Stimulated activated naive CD8-positive, alpha-beta T cell treated with anti-CD3 and anti-CD28 coated beads, Interleukin-15, Interleukin-2, amounts not matched to agents 100 U/mL and 50 U/mL, for 24 hours (primary cell): ENCODE results near the gene OR2A12.
A peak's percentile ranks its signal among the peaks of the same experiment; 100 is the strongest.
"Not testable (repeated sequence)": the region's sequence is repeated elsewhere in the genome, so short reads cannot be mapped to it uniquely, and the experiment has no call there.

ENCODE experiments used
- ATAC-seq: fragments of 150-1000 bp; cut with Tn5 transposase; one replicate; pipeline ENCODE4 v1.10.0; 2021
- DNase-seq: peaks from one replicate; pipeline ENCODE4 v3.0.0; 2021

Gene OR2A12

GRCh38 chr7:144122876-144123275 is 36.8 kb downstream of the OR2A12 start, which contains the start of gene OR2A14:
Gene OR2A14 (plus strand): TSS chr7:144123176. CDS start chr7:144129113, 5,937 bp downstream.
- ATAC-seq (no peak), DNase-seq (no peak)

- DNase-seq (peak; percentile 95), ATAC-seq (peak; percentile 94)
Measured at GRCh38 chr7:144127714-144128334, 41.7 kb downstream of the OR2A12 start.

- not testable (repeated sequence) for ATAC-seq, DNase-seq
Measured at GRCh38 chr7:144129601-144130000, 43.5 kb downstream of the OR2A12 start.

- no peak for DNase-seq
- no peak for ATAC-seq
Measured at GRCh38 chr7:144130730-144131129, 44.7 kb downstream of the OR2A12 start.

GRCh38 chr7:144132262-144132661 is 46.2 kb downstream of the OR2A12 start:
- no peak for ATAC-seq
- no peak for DNase-seq

- DNase-seq (no peak), ATAC-seq (no peak)
Measured at GRCh38 chr7:144133307-144133706, 47.2 kb downstream of the OR2A12 start.

- ATAC-seq (no peak), DNase-seq (no peak)
Measured at GRCh38 chr7:144134116-144134515, 48.0 kb downstream of the OR2A12 start.

GRCh38 chr7:144137501-144137900 is 51.4 kb downstream of the OR2A12 start:
- ATAC-seq (no peak), DNase-seq (no peak)

GRCh38 chr7:144142187-144142586 is 56.1 kb downstream of the OR2A12 start:
- ATAC-seq = no peak
- DNase-seq = no peak

GRCh38 chr7:144144426-144144825 is 58.3 kb downstream of the OR2A12 start:
- no peak for ATAC-seq
- no peak for DNase-seq

- no peak for ATAC-seq
- no peak for DNase-seq
Measured at GRCh38 chr7:144148224-144148827, 62.2 kb downstream of the OR2A12 start.
